Measurements from ENCODE around the gene CCDC102A.

- TF ChIP-seq POLR2A (IDR thresholded peaks at IDR 0.05) (no peak), CTCF (IDR thresholded peaks at IDR 0.05) (no peak), EP300 (IDR thresholded peaks at IDR 0.05) (no peak), POLR2AphosphoS5 (IDR thresholded peaks at IDR 0.05) (no peak)
These were observed 20.7 kb upstream of the CCDC102A start for GRCh38 chr16:57556941-57557541.

All from upper lobe of left lung (tissue), 4 donors.